Brain microvascular endothelial cell (primary cell): ENCODE measurements around the gene CNTROB.
A peak's percentile ranks its signal among the peaks of the same experiment; 100 is the strongest.

Source experiments
- DNase-seq: peaks from one replicate; pipeline ENCODE4 v3.0.0-alpha.2; 2020
- H3K27ac ChIP-seq: fragments of 250-450 bp; sonication (Bioruptor Pico); 2 replicates; pipeline ENCODE4 v1.5.1; 2020; ENCODE audit warnings: mild to moderate bottlenecking, moderate library complexity
- H3K27me3 ChIP-seq: fragments of 250-450 bp; sonication (Bioruptor Pico); replicated peaks from 2 replicates; pipeline ENCODE4 v1.5.1; 2020; ENCODE audit warnings: mild to moderate bottlenecking
- H3K36me3 ChIP-seq: fragments of 250-450 bp; sonication (Bioruptor Pico); replicated peaks from 2 replicates; pipeline ENCODE4 v1.5.1; 2020; ENCODE audit warnings: mild to moderate bottlenecking
- H3K4me3 ChIP-seq: 2 replicates; pipeline ENCODE4 v1.5.1; 2011; ENCODE audit warnings: low read depth, mild to moderate bottlenecking, control low read depth, low read length, moderate library complexity
- CTCF ChIP-seq: IDR thresholded peaks from 2 replicates; pipeline ENCODE4 v1.5.1; 2011; ENCODE audit warnings: low read depth, mild to moderate bottlenecking, moderate library complexity, low read length, control low read depth, inconsistent platforms; ENCODE audit errors: missing control alignments
- in situ Hi-C: cut with HindIII; loops from 2 replicates; pipeline ENCODE4 v1.10.0; 2017; ENCODE audit warnings: low sequenced_read_pairs, low pct_ligation_motif_present

Gene CNTROB

GRCh38 chr17:7911116-7911515 lies 20.9 kb upstream of the CNTROB start:
- in situ Hi-C loops = no loop called here
- DNase-seq = no peak
- no peak for TF ChIP-seq CTCF
- Histone ChIP-seq H3K27ac (no peak overlapping the region), H3K4me3 (no peak overlapping the region), H3K36me3 (peaks cover 60% of the 10 kb centered on the region), H3K27me3 (no peaks in the 10 kb centered on the region)

GRCh38 chr17:7912927-7913524 lies 19.0 kb upstream of the CNTROB start:
- Histone ChIP-seq H3K27me3 (no peaks in the 10 kb centered on the region), H3K36me3 (peaks cover 43% of the 10 kb centered on the region), H3K27ac (no peak overlapping the region), H3K4me3 (no peak overlapping the region)
- TF ChIP-seq CTCF = peak; percentile 74
- in situ Hi-C loops = no loop called here
- peak; percentile 49 for DNase-seq

GRCh38 chr17:7915179-7915610 lies 16.8 kb upstream of the CNTROB start:
- peak; percentile 41 for DNase-seq
- in situ Hi-C loops = no loop called here
- TF ChIP-seq CTCF = no peak
- peak overlapping the region; percentile 60 for H3K4me3 ChIP-seq
- peak overlapping the region; percentile 42 for H3K27ac ChIP-seq
- H3K36me3 ChIP-seq = peaks cover 23% of the 10 kb centered on the region
- H3K27me3 ChIP-seq = no peaks in the 10 kb centered on the region

GRCh38 chr17:7915611-7916384 lies 16.2 kb upstream of the CNTROB start, which contains the start of gene RNF227:
TSS of gene RNF227 (minus strand) at chr17:7916289. CDS start at chr17:7916195, 94 bp downstream.
- H3K27me3 ChIP-seq = no peaks in the 10 kb centered on the region
- in situ Hi-C loops = no loop called here
- peaks cover 17% of the 10 kb centered on the region for H3K36me3 ChIP-seq
- peak within 1 kb of the TSS; percentile 60 for H3K4me3 ChIP-seq
- peak; percentile 94 for DNase-seq
- TF ChIP-seq CTCF = no peak
- peak within 1 kb of the TSS; percentile 57 for H3K27ac ChIP-seq

GRCh38 chr17:7916385-7916682 lies 15.7 kb upstream of the CNTROB start:
- H3K4me3 ChIP-seq = peak overlapping the region; percentile 43
- in situ Hi-C loops = no loop called here
- no peaks in the 10 kb centered on the region for H3K27me3 ChIP-seq
- peak overlapping the region; percentile 57 for H3K27ac ChIP-seq
- TF ChIP-seq CTCF = no peak
- H3K36me3 ChIP-seq = peaks cover 11% of the 10 kb centered on the region
- no peak for DNase-seq
